ENCODE data around the gene SEBOX.
A peak's percentile ranks its signal among the peaks of the same experiment; 100 is the strongest.

SEBOX gene

DNA sequence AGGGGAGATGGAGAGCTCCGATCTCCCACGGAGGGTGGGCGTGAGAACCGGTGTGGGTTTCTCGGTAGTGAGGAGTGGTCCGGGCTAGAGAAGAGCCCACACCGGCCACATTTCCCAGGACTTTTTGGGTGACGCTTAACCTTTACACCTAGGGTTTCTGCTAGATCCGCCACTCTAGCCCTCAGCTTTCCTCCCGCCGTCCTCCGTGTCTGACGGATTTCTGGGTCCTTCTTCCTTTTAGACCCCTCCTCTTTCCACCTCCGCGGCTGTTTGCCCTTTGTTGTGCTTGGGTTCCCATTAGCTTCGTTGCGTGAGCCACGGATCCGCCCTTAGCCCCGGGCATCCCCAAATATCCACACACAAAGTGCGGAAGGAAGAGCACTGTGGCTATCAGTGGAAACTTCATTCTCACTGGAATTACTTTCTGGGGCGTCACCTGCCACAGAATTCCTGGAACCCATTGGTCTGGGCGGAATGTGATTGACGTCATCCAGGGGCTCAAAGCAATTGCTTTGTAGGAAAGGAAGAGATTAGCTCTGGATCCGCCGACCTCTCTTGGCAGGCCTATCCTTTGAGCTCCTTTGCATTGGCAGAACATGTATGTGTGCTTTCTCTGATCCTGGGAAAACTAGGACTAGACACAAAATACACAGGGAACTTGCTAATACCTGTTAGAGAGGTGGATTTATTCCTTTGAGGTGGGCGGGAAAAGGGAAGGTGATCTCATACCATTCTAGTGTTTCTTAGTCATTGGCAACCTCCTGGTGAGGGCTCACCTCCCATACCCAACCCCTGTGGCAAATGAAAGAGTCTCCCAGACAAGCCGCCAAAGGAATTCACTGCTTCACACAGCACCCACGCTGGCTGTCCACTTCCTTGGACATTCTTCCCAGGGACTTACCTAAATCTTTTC, 28.8 kb downstream of the SEBOX start:
- Histone ChIP-seq H3K27me3 (ENCODE audit: insufficient read depth, low read length, poor library complexity, severe bottlenecking) (no peaks in the 10 kb centered on the region), H3K4me2 (ENCODE audit: low read depth, low read length, poor library complexity, severe bottlenecking) (peak overlapping the region; percentile 98), H3K9ac (ENCODE audit: low read depth, low read length, poor library complexity, severe bottlenecking) (peak overlapping the region; percentile 83), H3K4me3 (ENCODE audit: low read length, poor library complexity, severe bottlenecking) (peak overlapping the region; percentile 97), H3K79me2 (ENCODE audit: insufficient read depth, low read length) (peaks cover 39% of the 10 kb centered on the region; the same call in 1 of the 2 replicates), H3K4me1 (ENCODE audit: insufficient read depth, low read length, poor library complexity, severe bottlenecking) (peaks cover 24% of the 10 kb centered on the region), H2AFZ (ENCODE audit: low read length) (peak overlapping the region; percentile 75), H3K9me3 (ENCODE audit: insufficient read depth, low read depth, low read length) (no peaks in the 10 kb centered on the region), H3F3A (ENCODE audit: low read depth) (no peaks in the 10 kb centered on the region), H4K20me1 (ENCODE audit: insufficient read depth, low read length, poor library complexity, severe bottlenecking) (peaks cover 4% of the 10 kb centered on the region), H3K36me3 (ENCODE audit: insufficient read depth, low read length) (peaks cover 2% of the 10 kb centered on the region; the same call in 1 of the 2 replicates), H3K9me2 (replicated peaks; ENCODE audit: low read depth, low read length) (no peaks in the 10 kb centered on the region)
- TF ChIP-seq CTCF (conservative IDR thresholded peaks at IDR 0.05; ENCODE audit: low read length): no peak
- no peak for TF ChIP-seq EZH2phosphoT487 (IDR thresholded peaks at IDR 0.05; ENCODE audit: borderline replicate concordance)

DNA sequence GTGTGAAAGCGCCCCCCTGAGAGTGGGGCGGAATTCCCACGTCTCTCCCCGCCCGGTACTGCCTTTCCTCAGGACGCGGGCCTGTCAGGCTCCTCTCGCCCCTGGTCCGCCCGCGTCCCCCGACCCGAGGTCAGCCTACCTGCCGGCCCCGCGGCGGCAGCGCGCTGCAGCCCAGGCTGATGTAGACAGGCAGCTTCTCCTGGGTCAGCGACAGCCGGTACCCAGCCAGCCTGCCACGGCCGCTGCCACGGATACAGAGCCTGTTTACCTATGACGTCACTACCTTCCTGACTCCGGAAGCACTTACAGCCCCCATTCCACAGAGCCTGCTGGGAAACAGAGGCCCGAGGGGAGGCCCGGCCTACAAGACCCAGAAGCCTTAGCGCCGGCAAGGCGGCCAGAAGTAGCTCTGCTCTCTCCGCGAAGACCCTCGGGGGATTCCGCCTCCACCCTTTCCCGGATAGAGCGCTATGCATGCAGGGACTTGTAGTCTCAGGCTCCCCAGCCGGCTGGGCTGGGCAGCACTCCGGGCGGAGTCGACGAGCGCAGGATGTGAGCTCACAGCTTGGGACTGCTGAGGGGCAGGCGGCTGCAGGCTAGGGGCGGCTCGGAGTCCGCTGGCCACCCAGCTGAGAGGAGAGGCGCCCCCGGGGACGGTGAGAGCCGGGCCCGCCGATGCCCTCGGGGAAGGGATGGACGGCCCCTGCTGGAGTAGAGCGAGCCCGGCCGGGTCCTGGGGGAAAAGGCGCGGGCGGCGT, 29.6 kb downstream of the SEBOX start, which contains the start of the genes IFT20 and TNFAIP1:
IFT20 (minus strand) TSS at position 272 of the 758 bp plus-strand sequence. CDS start 3,487 bp downstream, outside the sequence.
TNFAIP1 (plus strand) TSS at position 561 of the 758 bp plus-strand sequence. CDS start 3,761 bp downstream, outside the sequence.
- Histone ChIP-seq H4K20me1 (ENCODE audit: insufficient read depth, low read length, poor library complexity, severe bottlenecking) (peaks cover 4% of the 10 kb centered on the region), H3K79me2 (ENCODE audit: insufficient read depth, low read length) (peaks cover 39% of the 10 kb centered on the region; the same call in 1 of the 2 replicates), H3K4me3 (ENCODE audit: low read length, poor library complexity, severe bottlenecking) (peak within 1 kb of the TSS; percentile 97), H2AFZ (ENCODE audit: low read length) (peak within 1 kb of the TSS; percentile 96), H3K9ac (ENCODE audit: low read depth, low read length, poor library complexity, severe bottlenecking) (peak within 1 kb of the TSS; percentile 83), H3K36me3 (ENCODE audit: insufficient read depth, low read length) (no peaks in the 10 kb centered on the region; the same call in 1 of the 2 replicates), H3K9me3 (ENCODE audit: insufficient read depth, low read depth, low read length) (no peaks in the 10 kb centered on the region), H3F3A (ENCODE audit: low read depth) (no peaks in the 10 kb centered on the region), H3K27me3 (ENCODE audit: insufficient read depth, low read length, poor library complexity, severe bottlenecking) (no peaks in the 10 kb centered on the region), H3K9me2 (replicated peaks; ENCODE audit: low read depth, low read length) (no peaks in the 10 kb centered on the region), H3K4me2 (ENCODE audit: low read depth, low read length, poor library complexity, severe bottlenecking) (peak within 1 kb of the TSS; percentile 98), H3K4me1 (ENCODE audit: insufficient read depth, low read length, poor library complexity, severe bottlenecking) (peaks cover 24% of the 10 kb centered on the region)
- TF ChIP-seq CTCF (conservative IDR thresholded peaks at IDR 0.05; ENCODE audit: low read length) (no peak), EZH2phosphoT487 (IDR thresholded peaks at IDR 0.05; ENCODE audit: borderline replicate concordance) (no peak)

GRCh38 chr17:28334666-28335200, 30.3 kb downstream of the SEBOX start:
- TF ChIP-seq EZH2phosphoT487 (IDR thresholded peaks at IDR 0.05; ENCODE audit: borderline replicate concordance): no peak
- no peak for TF ChIP-seq CTCF (conservative IDR thresholded peaks at IDR 0.05; ENCODE audit: low read length)
- H3K9me2 ChIP-seq (replicated peaks; ENCODE audit: low read depth, low read length): no peaks in the 10 kb centered on the region

More at GRCh38 chr17:28334666-28335200, 30.3 kb downstream of the SEBOX start:
- H3K79me2 ChIP-seq (ENCODE audit: insufficient read depth, low read length): peaks cover 39% of the 10 kb centered on the region; the same call in 1 of the 2 replicates
- H3K4me2 ChIP-seq (ENCODE audit: low read depth, low read length, poor library complexity, severe bottlenecking): peak overlapping the region; percentile 84
- H3K9me3 ChIP-seq (ENCODE audit: insufficient read depth, low read depth, low read length): no peaks in the 10 kb centered on the region
- H3K4me3 ChIP-seq (ENCODE audit: low read length, poor library complexity, severe bottlenecking): peak overlapping the region; percentile 97
- H3F3A ChIP-seq (ENCODE audit: low read depth): no peaks in the 10 kb centered on the region
- H2AFZ ChIP-seq (ENCODE audit: low read length): peak overlapping the region; percentile 96
- peak overlapping the region; percentile 74 for H3K9ac ChIP-seq (ENCODE audit: low read depth, low read length, poor library complexity, severe bottlenecking)
- H4K20me1 ChIP-seq (ENCODE audit: insufficient read depth, low read length, poor library complexity, severe bottlenecking): peaks cover 4% of the 10 kb centered on the region
- peaks cover 24% of the 10 kb centered on the region for H3K4me1 ChIP-seq (ENCODE audit: insufficient read depth, low read length, poor library complexity, severe bottlenecking)
- H3K27me3 ChIP-seq (ENCODE audit: insufficient read depth, low read length, poor library complexity, severe bottlenecking): no peaks in the 10 kb centered on the region
- H3K36me3 ChIP-seq (ENCODE audit: insufficient read depth, low read length): no peaks in the 10 kb centered on the region; the same call in 1 of the 2 replicates
